GM23338 (cell line): Measurements from ENCODE around the gene CDC27. TPM values are rescaled to one million over a fixed set of nuclear protein-coding genes. Genes with fewer than 3 reads are reported as not detected.
"Not testable (repeated sequence)": the region's sequence is repeated elsewhere in the genome, so short reads cannot be mapped to it uniquely, and the experiment has no call there.

ENCODE experiments used
- ATAC-seq: fragments of 200-7000 bp; cut with Tn5 transposase; 3 replicates; pipeline ENCODE4 v1.9.1; 2020
- DNase-seq: peaks from one replicate; pipeline ENCODE4 v3.0.0-alpha.2; 2015; ENCODE audit warnings: low spot score
- H2AFZ ChIP-seq: fragments of 200-600 bp; sonication (generic); 2 replicates; pipeline ENCODE4 v1.8.0; 2016; ENCODE audit warnings: antibody characterized with exemption, mild to moderate bottlenecking, moderate library complexity
- H3F3A ChIP-seq: fragments of 200-600 bp; sonication (generic); replicated peaks from 2 replicates; pipeline ENCODE4 v1.8.0; 2017; ENCODE audit warnings: antibody characterized with exemption, mixed run types, low read depth
- H3K27ac ChIP-seq: fragments of 200-600 bp; sonication (generic); 2 replicates; pipeline ENCODE4 v1.6.1; 2016; ENCODE audit warnings: low read depth
- H3K27me3 ChIP-seq: fragments of 200-600 bp; sonication (generic); 2 replicates; pipeline ENCODE4 v1.8.0; 2016; ENCODE audit warnings: mild to moderate bottlenecking, mixed run types, moderate library complexity; ENCODE audit not compliant: insufficient read depth
- H3K36me3 ChIP-seq: fragments of 200-600 bp; sonication (generic); 2 replicates; pipeline ENCODE4 v1.8.0; 2016; ENCODE audit warnings: mild to moderate bottlenecking; ENCODE audit not compliant: insufficient read depth
- H3K4me1 ChIP-seq: fragments of 200-600 bp; sonication (generic); 2 replicates; pipeline ENCODE4 v1.8.0; 2016; ENCODE audit warnings: mild to moderate bottlenecking, moderate library complexity; ENCODE audit not compliant: insufficient read depth
- H3K4me2 ChIP-seq: fragments of 200-600 bp; sonication (generic); 2 replicates; pipeline ENCODE4 v1.7.1; 2017; ENCODE audit warnings: mixed run types
- H3K4me3 ChIP-seq: fragments of 200-600 bp; sonication (generic); 2 replicates; pipeline ENCODE4 v1.6.1; 2016; ENCODE audit warnings: mixed run types
- H3K79me2 ChIP-seq: fragments of 200-600 bp; sonication (generic); replicated peaks from 2 replicates; pipeline ENCODE4 v1.8.0; 2017; ENCODE audit warnings: mild to moderate bottlenecking; ENCODE audit not compliant: insufficient read depth
- H3K9me2 ChIP-seq: fragments of 200-600 bp; sonication (generic); 2 replicates; pipeline ENCODE4 v1.8.0; 2017; ENCODE audit not compliant: insufficient read depth
- H4K20me1 ChIP-seq: fragments of 200-600 bp; sonication (generic); replicated peaks from 2 replicates; pipeline ENCODE4 v1.8.0; 2017; ENCODE audit warnings: mild to moderate bottlenecking; ENCODE audit not compliant: insufficient read depth
- H3K27ac Mint-ChIP-seq: 2 replicates; pipeline ENCODE4 v1.8.0; 2020; ENCODE audit warnings: inconsistent platforms, mild to moderate bottlenecking, moderate library complexity, mixed read lengths
- H3K27me3 Mint-ChIP-seq: 3 replicates; pipeline ENCODE4 v1.8.0; 2022; ENCODE audit warnings: low read depth, mild to moderate bottlenecking, moderate library complexity, mixed read lengths, inconsistent platforms; ENCODE audit not compliant: insufficient read depth, poor library complexity
- H3K36me3 Mint-ChIP-seq: 3 replicates; pipeline ENCODE4 v1.8.0; 2021; ENCODE audit warnings: low read depth, mild to moderate bottlenecking, inconsistent platforms, moderate library complexity, mixed read lengths
- H3K4me1 Mint-ChIP-seq: 3 replicates; pipeline ENCODE4 v1.8.0; 2020; ENCODE audit warnings: mild to moderate bottlenecking, inconsistent platforms, mixed read lengths
- H3K4me3 Mint-ChIP-seq: 3 replicates; pipeline ENCODE4 v1.8.0; 2021; ENCODE audit warnings: moderate library complexity, mild to moderate bottlenecking, inconsistent platforms, mixed read lengths
- H3K9me3 Mint-ChIP-seq: 3 replicates; pipeline ENCODE4 v1.8.0; 2020; ENCODE audit warnings: moderate library complexity, mild to moderate bottlenecking, inconsistent platforms, mixed read lengths
- CREB1 ChIP-seq: fragments of 250-450 bp; sonication (Bioruptor Pico); IDR thresholded peaks from 2 replicates; pipeline ENCODE4 v1.5.0; 2020; ENCODE audit warnings: low read depth, mild to moderate bottlenecking, moderate library complexity
- EZH2 ChIP-seq: fragments of 200-600 bp; sonication (generic); IDR thresholded peaks from one replicate; pipeline ENCODE4 v1.8.0; 2017; ENCODE audit warnings: antibody characterized with exemption, mild to moderate bottlenecking, low read depth; ENCODE audit not compliant: unreplicated experiment
- POLR2AphosphoS5 ChIP-seq: IDR thresholded peaks from 2 replicates; pipeline ENCODE4 v1.6.1; 2016; ENCODE audit warnings: antibody characterized with exemption, low read depth
- REST ChIP-seq: IDR thresholded peaks from one replicate; pipeline ENCODE4 v1.6.1; 2018; ENCODE audit warnings: antibody characterized with exemption; ENCODE audit not compliant: unreplicated experiment
- ZNF114 ChIP-seq: fragments of 250-450 bp; sonication (Bioruptor Pico); IDR thresholded peaks from 2 replicates; pipeline ENCODE4 v1.5.0; 2020; ENCODE audit warnings: mild to moderate bottlenecking, moderate library complexity
- ZNF462 ChIP-seq: fragments of 250-450 bp; sonication (Bioruptor Pico); IDR thresholded peaks from 2 replicates; pipeline ENCODE4 v1.5.0; 2020; ENCODE audit warnings: mild to moderate bottlenecking, moderate library complexity
- polyA plus RNA-seq: library from polyadenylated mRNA; unstranded; fragments of >200 nt; fragmentation: Nextera tagmentation; extraction: Ambion mirVana; gene quantifications from 2 replicates; pipeline ENCODE4 v1.2.1, GENCODE V29; 2016
- total RNA-seq: library from RNA; depleted of rRNA; stranded (reverse); fragments of >200 nt; shearing (Covaris generic); gene quantifications from 2 replicates; pipeline ENCODE4 v1.2.3, GENCODE V29; 2014

CDC27 gene
- total and polyA plus RNA-seq, 2 experiments from 2014 or later, result 49.7 to 85.5 TPM

- H3K4me1 Mint-ChIP-seq, H3K27ac ChIP-seq, H3K9me3 Mint-ChIP-seq, H3K4me2 ChIP-seq, H3K27me3 ChIP-seq, H3K4me3 ChIP-seq, H3K4me3 Mint-ChIP-seq, ATAC-seq, H3K27ac Mint-ChIP-seq, H3K36me3 ChIP-seq, H3K9me2 ChIP-seq, H4K20me1 ChIP-seq, H3K27me3 Mint-ChIP-seq, H3F3A ChIP-seq, DNase-seq, H3K4me1 ChIP-seq, H3K36me3 Mint-ChIP-seq, H2AFZ ChIP-seq, H3K79me2 ChIP-seq: not testable (repeated sequence)
Measured at GRCh38 chr17:47105246-47105645, 83.8 kb downstream of the CDC27 start.

- H3K9me2 ChIP-seq, result 0 out of 2 replicates have a peak, but pooled peaks cover 8% of the 10 kb centered on the region
- 0 out of 2 replicates have a peak, but pooled peaks cover 3% of the 10 kb centered on the region for H4K20me1 ChIP-seq
- Mint-ChIP-seq H3K4me1 (peaks cover 4% of the 10 kb centered on the region), H3K9me3 (peaks cover 2% of the 10 kb centered on the region; the same call in 2 of the 3 replicates), H3K27ac (no peak overlapping the region), H3K36me3 (peaks cover 3% of the 10 kb centered on the region; the same call in 1 of the 3 replicates), H3K27me3 (peaks cover 5% of the 10 kb centered on the region), H3K4me3 (no peak overlapping the region)
- H3K4me2 ChIP-seq, result no peak overlapping the region
- H3K27ac ChIP-seq, result no peak overlapping the region
- no peak for ATAC-seq
- peaks cover 16% of the 10 kb centered on the region; the same call in 1 of the 2 replicates for H3K4me1 ChIP-seq
- TF ChIP-seq ZNF114 (CRISPR knock-in tag), result no peak
- TF ChIP-seq POLR2AphosphoS5, result no peak
- no peak for TF ChIP-seq EZH2
- no peaks in the 10 kb centered on the region for H3F3A ChIP-seq
- no peaks in the 10 kb centered on the region for H3K27me3 ChIP-seq
- no peaks in the 10 kb centered on the region for H3K36me3 ChIP-seq
- H3K79me2 ChIP-seq, result peaks cover 14% of the 10 kb centered on the region
- DNase-seq, result no peak
- no peak overlapping the region for H3K4me3 ChIP-seq
- H2AFZ ChIP-seq, result no peak overlapping the region
Measured at GRCh38 chr17:47102914-47103313, 86.2 kb downstream of the CDC27 start.

- Histone ChIP-seq H3K9me2 (no peaks in the 10 kb centered on the region), H4K20me1 (no peaks in the 10 kb centered on the region; the same call in 1 of the 2 replicates), H3K4me1 (peaks cover 16% of the 10 kb centered on the region; the same call in 1 of the 2 replicates), H3K4me2 (peak overlapping the region; percentile 95), H3K27me3 (no peaks in the 10 kb centered on the region), H3K4me3 (peak overlapping the region; percentile 92), H3K27ac (no peak overlapping the region), H2AFZ (peak overlapping the region; percentile 96), H3K36me3 (no peaks in the 10 kb centered on the region), H3F3A (no peaks in the 10 kb centered on the region), H3K79me2 (peaks cover 38% of the 10 kb centered on the region)
- peaks cover 4% of the 10 kb centered on the region for H3K4me1 Mint-ChIP-seq
- peak; percentile 98 for ATAC-seq
- H3K36me3 Mint-ChIP-seq, result peaks cover 7% of the 10 kb centered on the region; the same call in 2 of the 3 replicates
- H3K9me3 Mint-ChIP-seq, result peaks cover 2% of the 10 kb centered on the region; the same call in 2 of the 3 replicates
- peak overlapping the region; percentile 90 for H3K27ac Mint-ChIP-seq
- H3K27me3 Mint-ChIP-seq, result peaks cover 5% of the 10 kb centered on the region
- peak overlapping the region; percentile 99 for H3K4me3 Mint-ChIP-seq
- DNase-seq, result peak; percentile 93
- TF ChIP-seq CREB1 (CRISPR knock-in tag) (peak; percentile 34), ZNF462 (CRISPR knock-in tag) (no peak), REST (no peak)
Measured at GRCh38 chr17:47099987-47100711, 88.9 kb downstream of the CDC27 start.
